ENCODE results near the gene SULT4A1.

SULT4A1 gene

DNA sequence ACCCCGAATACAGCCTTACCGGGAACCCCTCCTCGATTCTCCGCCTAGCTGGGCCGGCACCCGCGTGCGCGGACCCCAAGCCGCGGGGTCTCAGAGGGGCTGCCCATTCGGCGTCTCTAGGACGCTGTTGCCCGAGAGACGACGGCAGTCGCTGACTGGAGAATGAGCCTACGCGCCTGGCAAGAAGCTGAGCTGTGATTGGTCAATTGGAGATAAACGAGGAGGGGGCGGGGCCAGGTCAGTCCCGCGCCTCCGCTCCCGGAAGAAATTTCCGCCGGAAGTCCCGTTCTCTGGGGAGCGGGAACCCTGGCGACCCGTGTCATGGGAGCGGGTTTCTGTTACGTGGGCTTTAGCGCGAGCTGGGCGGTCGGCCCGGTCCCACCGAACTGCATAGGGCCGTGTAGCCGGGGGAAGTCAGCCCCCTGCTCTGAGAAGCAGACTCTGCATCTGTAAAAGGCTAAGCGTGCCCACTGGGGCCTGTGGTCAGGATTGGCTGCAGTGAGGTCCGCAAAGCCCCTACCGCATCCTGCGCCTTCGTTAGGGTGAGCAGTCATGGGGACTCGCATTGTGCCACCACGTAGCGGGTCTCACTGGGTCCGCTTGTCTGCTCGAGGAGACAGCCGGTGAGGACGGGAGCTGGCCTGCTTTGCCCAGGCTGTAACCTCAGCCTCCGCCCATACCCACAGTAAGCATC lies 50.0 kb downstream of the SULT4A1 start, which contains the start of gene EFCAB6:
Gene EFCAB6, minus strand, starts transcription at position 157 of the 694 bp plus-strand sequence. CDS start 29,987 bp downstream, outside the sequence.
- H3K4me3 ChIP-seq (ENCODE audit: low read depth, low read length), result peak within 1 kb of the TSS; percentile 83

DNA sequence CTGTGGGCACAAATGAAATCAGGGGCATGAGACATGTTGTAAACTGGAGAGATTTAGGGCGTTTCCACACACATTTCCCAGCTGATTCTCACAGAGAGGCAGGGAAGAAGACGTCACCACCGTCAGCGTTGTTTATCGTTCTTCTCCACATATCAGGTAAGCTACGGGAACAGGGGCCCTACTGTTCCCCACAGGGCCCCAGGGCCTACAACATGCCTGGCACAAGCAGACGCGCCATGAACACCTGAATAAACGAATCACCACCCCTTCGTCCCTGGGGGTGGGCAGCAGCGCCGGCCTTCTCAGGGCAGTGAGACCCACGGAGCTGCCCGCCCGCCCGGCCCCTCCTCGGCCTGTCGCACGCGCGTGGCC lies 50.5 kb downstream of the SULT4A1 start:
- peak overlapping the region; percentile 83 for H3K4me3 ChIP-seq (ENCODE audit: low read depth, low read length)

GRCh38 chr22:43802897-43803495 lies 59.3 kb downstream of the SULT4A1 start:
- no peak overlapping the region for H3K4me3 ChIP-seq (ENCODE audit: low read depth, low read length)

DNA sequence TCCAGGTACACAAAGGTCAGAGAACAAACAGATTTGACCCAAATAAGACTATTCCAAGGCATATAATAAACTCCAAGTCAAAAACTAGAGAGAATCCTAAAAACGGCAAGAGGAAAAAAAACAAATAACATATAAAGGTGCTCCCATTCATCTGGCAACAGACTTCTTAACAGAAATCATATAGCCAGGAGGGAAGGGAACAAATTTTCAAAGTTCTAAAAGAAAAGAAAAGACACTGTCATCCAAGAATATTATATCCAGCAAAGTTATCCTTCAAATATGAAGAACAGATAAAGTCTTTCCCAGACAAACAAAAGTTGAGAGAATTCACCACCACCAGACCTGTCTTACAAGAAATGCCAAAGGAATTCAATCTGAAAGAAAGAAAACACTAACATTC lies 61.3 kb downstream of the SULT4A1 start:
- no peak overlapping the region for H3K4me3 ChIP-seq (ENCODE audit: low read depth, low read length)

GRCh38 chr22:43798492-43798891 lies 63.8 kb downstream of the SULT4A1 start:
- H3K4me3 ChIP-seq (ENCODE audit: low read depth, low read length), result no peak overlapping the region

DNA sequence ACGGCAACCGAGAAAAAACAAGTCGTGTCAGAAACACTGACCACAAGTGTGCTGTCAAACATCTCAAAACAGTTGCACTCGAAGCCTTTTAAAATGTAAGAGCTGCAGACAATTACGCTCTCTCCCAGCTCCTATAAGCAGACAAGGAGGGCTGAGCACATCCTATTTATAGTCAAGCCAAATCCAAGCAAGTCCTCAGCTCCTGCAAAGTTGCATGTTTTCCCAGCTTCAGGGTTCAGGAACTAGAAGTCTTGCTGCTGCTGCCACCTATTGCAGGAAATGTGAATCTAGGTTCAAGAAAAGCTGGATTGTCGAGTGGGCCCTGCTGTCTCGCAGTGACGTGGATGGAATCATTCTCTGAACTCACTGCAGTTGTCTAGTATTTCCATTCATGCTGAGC lies 65.7 kb downstream of the SULT4A1 start:
- no peak overlapping the region for H3K4me3 ChIP-seq (ENCODE audit: low read depth, low read length)

DNA sequence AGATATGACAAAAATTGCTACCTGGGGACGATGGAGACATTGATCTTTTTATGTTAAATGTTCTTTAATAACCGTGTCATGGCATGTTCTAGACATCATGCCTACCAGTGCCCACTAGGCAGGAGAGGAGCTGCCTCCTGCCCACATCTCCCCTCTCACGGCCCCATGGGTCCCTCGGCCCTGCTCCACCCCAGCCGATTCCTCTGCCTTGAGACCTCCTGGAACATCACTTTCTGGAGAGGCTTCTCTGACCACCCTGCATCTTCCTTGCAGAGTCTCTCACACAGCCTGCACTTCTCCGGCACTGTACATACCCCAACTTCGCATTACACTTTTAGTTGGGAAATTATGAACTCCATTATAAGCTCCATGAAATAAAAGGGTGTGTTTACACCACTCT lies 67.0 kb downstream of the SULT4A1 start:
- no peak overlapping the region for H3K4me3 ChIP-seq (ENCODE audit: low read depth, low read length)

GRCh38 chr22:43792905-43793304 lies 69.4 kb downstream of the SULT4A1 start:
- no peak overlapping the region for H3K4me3 ChIP-seq (ENCODE audit: low read depth, low read length)

DNA sequence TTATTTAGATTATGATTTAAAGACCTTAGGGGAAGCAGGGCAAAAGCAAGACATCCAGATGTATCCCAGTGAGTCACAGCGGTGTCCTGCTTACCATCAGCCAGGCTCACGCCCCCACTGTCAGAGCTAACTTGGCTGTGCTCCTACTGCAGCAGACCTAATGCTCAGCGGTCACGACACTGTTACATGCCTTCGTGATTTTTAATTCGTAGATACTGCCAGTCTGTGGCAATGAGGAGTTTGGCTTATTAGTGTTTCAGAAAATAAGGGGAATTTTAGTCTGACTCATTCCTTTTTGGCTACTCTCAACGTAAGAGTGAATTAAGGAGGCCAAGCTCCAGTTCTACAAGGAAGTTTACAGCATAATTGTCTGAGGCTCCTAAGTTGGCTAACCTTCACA lies 72.9 kb downstream of the SULT4A1 start:
- H3K4me3 ChIP-seq (ENCODE audit: low read depth, low read length), result no peak overlapping the region

DNA sequence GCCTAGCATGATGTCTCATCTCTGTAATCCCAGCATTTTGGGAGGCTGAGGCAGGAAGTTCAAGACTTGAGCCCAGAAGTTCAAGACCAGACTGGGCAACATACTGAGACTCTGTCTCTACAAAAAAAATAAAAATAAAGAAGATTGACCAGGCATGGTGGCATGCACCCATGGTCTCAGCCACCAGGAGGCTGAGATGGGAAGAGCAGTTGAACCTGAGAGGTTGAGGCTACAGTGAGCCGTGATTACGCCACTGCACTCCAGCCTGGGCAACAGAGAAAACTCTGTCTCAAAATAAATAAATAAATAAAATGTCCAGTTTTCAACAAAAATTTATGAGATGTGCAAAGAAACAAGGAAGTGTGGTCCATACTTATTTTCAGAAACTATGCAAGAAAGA lies 78.5 kb downstream of the SULT4A1 start:
- H3K4me3 ChIP-seq (ENCODE audit: low read depth, low read length), result no peak overlapping the region

- no peak overlapping the region for H3K4me3 ChIP-seq (ENCODE audit: low read depth, low read length)
These were observed 79.9 kb downstream of the SULT4A1 start for GRCh38 chr22:43782448-43782847.

DNA sequence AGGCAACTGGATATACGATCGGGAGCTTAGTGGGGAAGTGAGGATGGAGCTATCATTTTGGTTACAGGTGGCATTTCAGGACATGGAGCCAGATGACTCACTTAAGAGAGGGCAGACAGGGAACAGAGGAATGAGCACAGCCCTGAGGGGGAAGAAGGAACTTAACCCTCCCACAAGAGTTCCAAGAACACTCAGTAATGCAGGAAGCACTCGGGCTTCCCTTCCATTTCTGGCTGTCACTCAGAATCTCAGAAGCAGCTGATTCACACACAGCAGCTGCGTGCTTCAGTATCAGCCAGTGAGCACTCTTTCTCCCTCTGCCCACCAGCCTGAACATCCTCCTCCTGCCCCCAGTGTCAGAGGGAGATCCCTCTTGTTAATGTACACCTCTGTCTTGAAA lies 85.0 kb downstream of the SULT4A1 start:
- H3K4me3 ChIP-seq (ENCODE audit: low read depth, low read length), result no peak overlapping the region

- H3K4me3 ChIP-seq (ENCODE audit: low read depth, low read length), result no peak overlapping the region
These were observed 86.1 kb downstream of the SULT4A1 start for GRCh38 chr22:43776081-43776670.
